Measurements from ENCODE around the gene RNF130. TPM values are rescaled to one million over a fixed set of nuclear protein-coding genes. Genes with fewer than 3 reads are reported as not detected.
A peak's percentile ranks its signal among the peaks of the same experiment; 100 is the strongest.

RNF130 gene
- total and polyA plus RNA-seq, 7 experiments from 2014 or later: 3.6 to 76.3 (median 21.0) TPM

DNA sequence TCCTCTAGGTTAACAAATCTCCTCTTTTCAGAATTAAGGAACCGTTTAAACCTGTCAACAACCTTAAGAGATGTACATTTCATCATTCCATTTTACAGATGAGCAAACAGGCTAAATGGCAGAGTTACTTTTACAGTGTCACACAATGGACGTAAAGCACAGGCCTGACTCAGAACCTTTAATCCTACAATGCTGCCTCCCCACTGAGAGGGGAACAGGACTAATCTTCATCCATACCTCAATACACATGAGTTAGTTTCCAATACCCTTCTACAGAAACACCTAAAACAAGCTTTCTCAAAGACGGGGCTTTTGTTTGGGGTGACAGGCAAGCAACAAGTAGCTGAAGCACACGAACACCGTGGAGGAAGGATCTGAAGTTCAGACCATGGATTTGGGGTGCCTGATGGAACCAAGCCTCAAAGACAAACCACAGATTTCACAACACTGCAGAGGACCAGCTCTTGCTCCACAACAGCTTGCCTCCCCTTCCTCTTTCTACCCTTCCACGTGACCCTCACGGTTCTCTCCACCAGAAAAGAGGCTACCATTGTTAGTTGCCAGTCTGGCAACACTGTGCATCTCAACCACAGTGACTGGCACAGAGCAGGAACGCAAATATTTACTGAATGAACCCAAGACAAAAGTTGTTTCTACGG lies 1.8 kb downstream of the RNF130 start:
- Histone ChIP-seq H3K27ac (ENCODE audit: low read depth, low read length) (no peak overlapping the region), H3K4me3 (ENCODE audit: low read length) (no peak overlapping the region)
- POLR2A ChIA-PET: interaction anchor here (0.6 to 1.3 kb wide), 3 partner anchors 16 to 446 kb away, joined by 3 to 4 read pairs (median 3); partner anchors contain the start of genes HNRNPH1 and TBC1D9B

DNA sequence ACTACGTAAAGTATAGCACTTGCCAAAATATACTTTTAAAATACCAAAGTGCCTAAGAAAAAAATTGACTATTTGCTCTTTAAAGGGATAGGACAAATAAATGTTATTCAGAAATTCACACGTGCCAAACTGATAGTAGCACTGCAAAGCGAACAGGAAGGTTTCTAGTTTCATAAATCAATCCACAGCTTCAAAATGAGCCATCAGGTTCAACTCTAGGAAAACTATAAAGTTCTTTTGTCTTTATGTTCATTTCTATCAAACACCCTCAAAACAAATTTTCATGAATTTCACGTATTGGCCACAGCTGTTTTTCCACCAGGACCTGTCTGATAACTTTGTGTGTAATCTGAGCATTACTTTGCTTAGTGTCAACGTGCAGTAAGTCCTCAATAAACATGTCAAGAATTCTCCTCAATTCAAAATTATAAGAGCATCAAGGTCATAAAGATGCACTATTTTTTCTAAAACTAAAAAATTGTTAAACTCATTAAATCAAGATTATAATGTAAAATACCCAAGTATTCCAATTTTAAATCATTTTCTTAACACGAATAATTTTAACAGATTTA lies 3.0 kb downstream of the RNF130 start:
- H3K27me3 Mint-ChIP-seq: peaks cover 0 to 40% (median 0%) of the 10 kb centered on the region in 5 donors
- intact Hi-C loops (cut with micrococcal nuclease): no loop called here
- H3K4me3 ChIP-seq (ENCODE audit: low read length): no peak overlapping the region
- peaks cover 0 to 6% (median 0%) of the 10 kb centered on the region in 5 donors for H3K36me3 Mint-ChIP-seq
- no peak overlapping the region for H3K27ac Mint-ChIP-seq
- H3K4me1 ChIP-seq (ENCODE audit: control insufficient read depth in 2 of 2, insufficient read depth in 2 of 2, low read length in 2 of 2): peaks cover 6 to 21% of the 10 kb centered on the region in 2 donors
- peaks cover 10 to 53% (median 34%) of the 10 kb centered on the region in 7 donors for H3K4me1 Mint-ChIP-seq
- H3K27ac ChIP-seq (ENCODE audit: low read depth, low read length): no peak overlapping the region
- H3K9me3 ChIP-seq (ENCODE audit: control insufficient read depth in 2 of 3, low read length in 3 of 3): no peaks in the 10 kb centered on the region
- H3K4me3 Mint-ChIP-seq: no peak overlapping the region
- no peak for ATAC-seq
- ChIA-PET POLR2A (no interaction called here), CTCF (no interaction called here)
- H3K9me3 Mint-ChIP-seq: peaks cover 0 to 3% (median 0%) of the 10 kb centered on the region in 11 donors
- no peaks in the 10 kb centered on the region for H3K36me3 ChIP-seq (ENCODE audit: control insufficient read depth in 2 of 3, insufficient read depth in 3 of 3, low read length in 3 of 3)
- DNase-seq: no peak
- H3K27me3 ChIP-seq (ENCODE audit: control insufficient read depth in 2 of 2, insufficient read depth in 2 of 2, low read length in 2 of 2): no peaks in the 10 kb centered on the region

More for the DNA sequence above, 1.8 kb downstream of the RNF130 start:
- Histone ChIP-seq H3K36me3 (ENCODE audit: control insufficient read depth in 2 of 3, insufficient read depth in 3 of 3, low read length in 3 of 3) (no peaks in the 10 kb centered on the region), H3K4me1 (ENCODE audit: control insufficient read depth in 2 of 2, insufficient read depth in 2 of 2, low read length in 2 of 2) (peaks cover 6 to 21% of the 10 kb centered on the region in 2 donors), H3K9me3 (ENCODE audit: control insufficient read depth in 2 of 3, low read length in 3 of 3) (no peaks in the 10 kb centered on the region), H3K27me3 (ENCODE audit: control insufficient read depth in 2 of 2, insufficient read depth in 2 of 2, low read length in 2 of 2) (no peaks in the 10 kb centered on the region)
- intact Hi-C loops (cut with micrococcal nuclease): loop anchor here (2.0 to 5.0 kb wide), 4 partner anchors 162 to 1862 kb away; partner anchors contain the start of genes TBC1D9B (in 2 of the 2) and RUFY1 (in 1 of the 2)
- peaks cover 0 to 47% (median 0%) of the 10 kb centered on the region in 5 donors for H3K27me3 Mint-ChIP-seq
- H3K36me3 Mint-ChIP-seq: peaks cover 0 to 6% (median 0%) of the 10 kb centered on the region in 5 donors
- CTCF ChIA-PET: interaction anchor here (0.7 kb wide), 1 partner anchor 22 kb away, joined by 3 read pairs; no protein-coding TSS in a partner anchor
- H3K4me1 Mint-ChIP-seq: peaks cover 10 to 51% (median 38%) of the 10 kb centered on the region in 7 donors
- peak overlapping the region in 9 of 10 donors; percentile 53 to 93 (median 91) for H3K4me3 Mint-ChIP-seq
- peaks cover 0 to 3% (median 0%) of the 10 kb centered on the region in 11 donors for H3K9me3 Mint-ChIP-seq
- ATAC-seq (peak; percentile 35), DNase-seq (no peak)
- peak overlapping the region in 7 of 9 donors; percentile 28 to 84 (median 72) for H3K27ac Mint-ChIP-seq

GRCh38 chr5:180067986-180068385 lies 3.6 kb downstream of the RNF130 start:
- intact Hi-C loops (cut with micrococcal nuclease): no loop called here
- no peaks in the 10 kb centered on the region for H3K9me3 ChIP-seq (ENCODE audit: control insufficient read depth in 2 of 3, low read length in 3 of 3)
- ChIA-PET POLR2A (interaction anchor here (0.7 kb wide), 1 partner anchor 13 kb away, joined by 3 read pairs; no protein-coding TSS in a partner anchor), CTCF (no interaction called here)
- H3K4me1 Mint-ChIP-seq: peaks cover 10 to 50% (median 33%) of the 10 kb centered on the region in 7 donors
- peaks cover 0 to 37% (median 0%) of the 10 kb centered on the region in 5 donors for H3K27me3 Mint-ChIP-seq
- H3K27ac ChIP-seq (ENCODE audit: low read depth, low read length): no peak overlapping the region
- peaks cover 0 to 4% (median 4%) of the 10 kb centered on the region in 5 donors for H3K36me3 Mint-ChIP-seq
- H3K4me3 Mint-ChIP-seq: no peak overlapping the region
- no peak for DNase-seq
- H3K9me3 Mint-ChIP-seq: peaks cover 0 to 2% (median 0%) of the 10 kb centered on the region in 11 donors
- ATAC-seq: no peak
- no peak overlapping the region for H3K4me3 ChIP-seq (ENCODE audit: low read length)
- H3K27me3 ChIP-seq (ENCODE audit: control insufficient read depth in 2 of 2, insufficient read depth in 2 of 2, low read length in 2 of 2): no peaks in the 10 kb centered on the region
- no peaks in the 10 kb centered on the region for H3K36me3 ChIP-seq (ENCODE audit: control insufficient read depth in 2 of 3, insufficient read depth in 3 of 3, low read length in 3 of 3)
- no peak overlapping the region for H3K27ac Mint-ChIP-seq
- H3K4me1 ChIP-seq (ENCODE audit: control insufficient read depth in 2 of 2, insufficient read depth in 2 of 2, low read length in 2 of 2): peaks cover 6 to 21% of the 10 kb centered on the region in 2 donors

DNA sequence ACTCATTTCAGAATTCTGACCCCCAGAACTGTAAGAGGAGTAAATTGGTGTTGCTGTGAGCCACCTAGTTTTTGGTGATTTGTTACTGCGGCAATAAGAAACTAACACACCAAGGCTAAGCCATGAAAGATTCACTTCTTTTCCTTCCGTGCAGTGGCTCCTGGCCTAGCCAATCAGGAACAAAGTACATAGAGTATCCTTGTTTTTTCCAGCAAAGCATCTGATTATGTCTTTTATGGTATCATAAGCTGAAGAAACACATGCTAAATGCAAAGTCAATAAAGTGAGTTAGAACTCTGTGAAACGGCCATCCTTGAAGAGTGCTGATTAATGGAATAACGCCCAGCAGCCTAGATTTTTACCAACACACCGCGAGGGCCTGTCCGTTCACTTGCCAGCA lies 11.4 kb downstream of the RNF130 start:
- ChIA-PET CTCF (no interaction called here), POLR2A (no interaction called here)
- peaks cover 0 to 3% (median 0%) of the 10 kb centered on the region in 11 donors for H3K9me3 Mint-ChIP-seq
- intact Hi-C loops (cut with micrococcal nuclease): no loop called here
- no peak overlapping the region for H3K27ac ChIP-seq (ENCODE audit: low read depth, low read length)
- peaks cover 0 to 16% (median 14%) of the 10 kb centered on the region in 7 donors for H3K4me1 Mint-ChIP-seq
- H3K4me3 ChIP-seq (ENCODE audit: low read length): no peak overlapping the region
- H3K4me3 Mint-ChIP-seq: no peak overlapping the region
- no peaks in the 10 kb centered on the region for H3K4me1 ChIP-seq (ENCODE audit: control insufficient read depth in 2 of 2, insufficient read depth in 2 of 2, low read length in 2 of 2)
- ATAC-seq (no peak), DNase-seq (no peak)
- no peaks in the 10 kb centered on the region for H3K27me3 ChIP-seq (ENCODE audit: control insufficient read depth in 2 of 2, insufficient read depth in 2 of 2, low read length in 2 of 2)
- H3K27ac Mint-ChIP-seq: no peak overlapping the region
- peaks cover 0 to 20% (median 11%) of the 10 kb centered on the region in 5 donors for H3K36me3 Mint-ChIP-seq
- H3K27me3 Mint-ChIP-seq: no peaks in the 10 kb centered on the region
- H3K9me3 ChIP-seq (ENCODE audit: control insufficient read depth in 2 of 3, low read length in 3 of 3): no peaks in the 10 kb centered on the region
- H3K36me3 ChIP-seq (ENCODE audit: control insufficient read depth in 2 of 3, insufficient read depth in 3 of 3, low read length in 3 of 3): no peaks in the 10 kb centered on the region

DNA sequence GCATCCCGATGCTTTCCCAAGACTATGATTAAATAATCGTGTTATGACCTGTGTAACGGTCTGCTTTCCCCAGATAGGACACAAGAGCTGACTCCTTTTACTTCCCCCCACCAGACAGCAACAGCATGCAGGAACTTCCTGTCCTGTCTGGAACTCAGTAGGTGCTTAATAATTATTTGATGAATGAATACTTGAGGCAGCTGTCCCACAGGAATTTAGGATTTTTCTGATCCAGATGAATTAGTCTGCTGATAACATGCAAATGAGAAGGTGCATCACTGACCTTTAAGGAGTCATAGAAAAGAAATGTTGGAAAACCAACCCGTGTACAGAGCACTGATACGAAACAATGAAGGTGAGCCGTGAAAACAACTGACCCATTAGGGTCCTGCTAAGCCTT lies 12.2 kb downstream of the RNF130 start:
- H3K27ac Mint-ChIP-seq: no peak overlapping the region
- Histone ChIP-seq H3K4me1 (ENCODE audit: control insufficient read depth in 2 of 2, insufficient read depth in 2 of 2, low read length in 2 of 2) (no peaks in the 10 kb centered on the region), H3K36me3 (ENCODE audit: control insufficient read depth in 2 of 3, insufficient read depth in 3 of 3, low read length in 3 of 3) (no peaks in the 10 kb centered on the region), H3K4me3 (ENCODE audit: low read length) (no peak overlapping the region), H3K27ac (ENCODE audit: low read depth, low read length) (no peak overlapping the region), H3K27me3 (ENCODE audit: control insufficient read depth in 2 of 2, insufficient read depth in 2 of 2, low read length in 2 of 2) (no peaks in the 10 kb centered on the region), H3K9me3 (ENCODE audit: control insufficient read depth in 2 of 3, low read length in 3 of 3) (no peaks in the 10 kb centered on the region)
- H3K36me3 Mint-ChIP-seq: peaks cover 0 to 20% (median 11%) of the 10 kb centered on the region in 5 donors
- DNase-seq (no peak), ATAC-seq (no peak)
- ChIA-PET CTCF (no interaction called here), POLR2A (no interaction called here)
- H3K4me3 Mint-ChIP-seq: no peak overlapping the region
- H3K9me3 Mint-ChIP-seq: peaks cover 0 to 3% (median 0%) of the 10 kb centered on the region in 11 donors
- H3K4me1 Mint-ChIP-seq: peaks cover 0 to 15% (median 10%) of the 10 kb centered on the region in 7 donors
- H3K27me3 Mint-ChIP-seq: no peaks in the 10 kb centered on the region
- intact Hi-C loops (cut with micrococcal nuclease): no loop called here

- Histone ChIP-seq H3K27me3 (ENCODE audit: control insufficient read depth in 2 of 2, insufficient read depth in 2 of 2, low read length in 2 of 2) (no peaks in the 10 kb centered on the region), H3K4me1 (ENCODE audit: control insufficient read depth in 2 of 2, insufficient read depth in 2 of 2, low read length in 2 of 2) (no peaks in the 10 kb centered on the region), H3K4me3 (ENCODE audit: low read length) (no peak overlapping the region), H3K27ac (ENCODE audit: low read depth, low read length) (no peak overlapping the region), H3K9me3 (ENCODE audit: control insufficient read depth in 2 of 3, low read length in 3 of 3) (no peaks in the 10 kb centered on the region), H3K36me3 (ENCODE audit: control insufficient read depth in 2 of 3, insufficient read depth in 3 of 3, low read length in 3 of 3) (no peaks in the 10 kb centered on the region)
- peaks cover 0 to 17% (median 11%) of the 10 kb centered on the region in 5 donors for H3K36me3 Mint-ChIP-seq
- H3K27ac Mint-ChIP-seq: no peak overlapping the region
- H3K27me3 Mint-ChIP-seq: no peaks in the 10 kb centered on the region
- ChIA-PET POLR2A (no interaction called here), CTCF (no interaction called here)
- ATAC-seq (no peak), DNase-seq (no peak)
- no peak overlapping the region for H3K4me3 Mint-ChIP-seq
- H3K9me3 Mint-ChIP-seq: peaks cover 0 to 3% (median 0%) of the 10 kb centered on the region in 11 donors
- intact Hi-C loops (cut with micrococcal nuclease): no loop called here
- H3K4me1 Mint-ChIP-seq: peaks cover 0 to 30% (median 13%) of the 10 kb centered on the region in 7 donors
Measured at GRCh38 chr5:180056153-180056552, 15.4 kb downstream of the RNF130 start.
